ENCODE results near the gene PNRC2. TPM values are rescaled to one million over a fixed set of nuclear protein-coding genes. Genes with fewer than 3 reads are reported as not detected.

PNRC2 gene
- total and polyA plus RNA-seq, 2 experiments from 2014 or later: 67.4 to 77.3 TPM

GRCh38 chr1:23963617-23964234 is 4.1 kb downstream of the PNRC2 start:
- Histone ChIP-seq H3K9me3 (ENCODE audit: low read depth) (no peaks in the 10 kb centered on the region), H3K4me1 (ENCODE audit: insufficient read depth) (peaks cover 27% of the 10 kb centered on the region; the same call in 1 of the 2 replicates), H2AFZ (no peak overlapping the region), H3K36me3 (ENCODE audit: low read depth) (peaks cover 57% of the 10 kb centered on the region), H3K4me2 (ENCODE audit: unreplicated experiment) (no peak overlapping the region), H3F3A (ENCODE audit: insufficient read depth) (peaks cover 81% of the 10 kb centered on the region), H4K20me1 (ENCODE audit: insufficient read depth) (no peaks in the 10 kb centered on the region), H3K27ac (peak overlapping the region; percentile 51), H3K9ac (0 out of 2 replicates have a peak overlapping the region, but pooled peaks have one; percentile 4), H3K79me2 (ENCODE audit: insufficient read depth) (peaks cover 70% of the 10 kb centered on the region), H3K27me3 (replicated peaks; ENCODE audit: insufficient read depth) (no peaks in the 10 kb centered on the region), H3K4me3 (no peak overlapping the region), H3K9me2 (ENCODE audit: insufficient read depth) (no peaks in the 10 kb centered on the region)
- TF ChIP-seq EZH2phosphoT487 (IDR thresholded peaks at IDR 0.05; ENCODE audit: insufficient read depth, low read depth): no peak
- TF ChIP-seq EZH2 (IDR thresholded peaks at IDR 0.05; ENCODE audit: insufficient read depth, poor library complexity, severe bottlenecking): no peak
- in situ Hi-C loops (cut with MboI): no loop called here
- no peak for DNase-seq
- WGBS, 2 experiments (ENCODE audit: low coverage in 1 of 2, low lambda C conversion rate in 2 of 2, missing lambda C conversion rate in 2 of 2): 56 to 58% methylated on average over 1 of the region's 1 CpG

GRCh38 chr1:23964235-23964668 is 4.6 kb downstream of the PNRC2 start:
- no peak for DNase-seq
- H3K27me3 ChIP-seq (replicated peaks; ENCODE audit: insufficient read depth): no peaks in the 10 kb centered on the region
- no peaks in the 10 kb centered on the region for H4K20me1 ChIP-seq (ENCODE audit: insufficient read depth)
- H3K9ac ChIP-seq: peak overlapping the region; percentile 4; the same call in 1 of the 2 replicates
- H3K4me2 ChIP-seq (ENCODE audit: unreplicated experiment): peak overlapping the region; percentile 8
- no peak for TF ChIP-seq EZH2phosphoT487 (IDR thresholded peaks at IDR 0.05; ENCODE audit: insufficient read depth, low read depth)
- no peak for TF ChIP-seq EZH2 (IDR thresholded peaks at IDR 0.05; ENCODE audit: insufficient read depth, poor library complexity, severe bottlenecking)
- H2AFZ ChIP-seq: no peak overlapping the region
- H3F3A ChIP-seq (ENCODE audit: insufficient read depth): peaks cover 85% of the 10 kb centered on the region
- no peaks in the 10 kb centered on the region for H3K9me2 ChIP-seq (ENCODE audit: insufficient read depth)
- peak overlapping the region; percentile 51 for H3K27ac ChIP-seq
- H3K4me1 ChIP-seq (ENCODE audit: insufficient read depth): peaks cover 27% of the 10 kb centered on the region; the same call in 1 of the 2 replicates
- in situ Hi-C loops (cut with MboI): no loop called here
- H3K4me3 ChIP-seq: no peak overlapping the region
- peaks cover 62% of the 10 kb centered on the region for H3K36me3 ChIP-seq (ENCODE audit: low read depth)
- H3K9me3 ChIP-seq (ENCODE audit: low read depth): no peaks in the 10 kb centered on the region
- H3K79me2 ChIP-seq (ENCODE audit: insufficient read depth): peaks cover 76% of the 10 kb centered on the region
- WGBS, 2 experiments (ENCODE audit: low coverage in 1 of 2, low lambda C conversion rate in 2 of 2, missing lambda C conversion rate in 2 of 2): 81 to 85% methylated on average over 3 of the region's 3 CpGs

GRCh38 chr1:23964790-23965740 is 5.4 kb downstream of the PNRC2 start:
- Histone ChIP-seq H3F3A (ENCODE audit: insufficient read depth) (peaks cover 91% of the 10 kb centered on the region), H3K9ac (peak overlapping the region; percentile 4; the same call in 1 of the 2 replicates), H2AFZ (no peak overlapping the region), H3K9me3 (ENCODE audit: low read depth) (no peaks in the 10 kb centered on the region), H3K27me3 (replicated peaks; ENCODE audit: insufficient read depth) (no peaks in the 10 kb centered on the region), H3K4me1 (ENCODE audit: insufficient read depth) (peaks cover 27% of the 10 kb centered on the region; the same call in 1 of the 2 replicates), H3K79me2 (ENCODE audit: insufficient read depth) (peaks cover 81% of the 10 kb centered on the region), H3K27ac (peak overlapping the region; percentile 51), H3K4me2 (ENCODE audit: unreplicated experiment) (peak overlapping the region; percentile 8), H3K9me2 (ENCODE audit: insufficient read depth) (no peaks in the 10 kb centered on the region), H3K4me3 (no peak overlapping the region), H3K36me3 (ENCODE audit: low read depth) (peaks cover 68% of the 10 kb centered on the region), H4K20me1 (ENCODE audit: insufficient read depth) (no peaks in the 10 kb centered on the region)
- in situ Hi-C loops (cut with MboI): no loop called here
- DNase-seq: peak; percentile 42
- 78% methylated on average over 5 of the region's 5 CpGs for WGBS, 2 experiments (ENCODE audit: low coverage in 1 of 2, low lambda C conversion rate in 2 of 2, missing lambda C conversion rate in 2 of 2)
- no peak for TF ChIP-seq EZH2 (IDR thresholded peaks at IDR 0.05; ENCODE audit: insufficient read depth, poor library complexity, severe bottlenecking)
- TF ChIP-seq EZH2phosphoT487 (IDR thresholded peaks at IDR 0.05; ENCODE audit: insufficient read depth, low read depth): no peak

GRCh38 chr1:23966973-23967493 is 7.4 kb downstream of the PNRC2 start:
- no peak overlapping the region for H3K4me3 ChIP-seq
- in situ Hi-C loops (cut with MboI): no loop called here
- no peak for TF ChIP-seq EZH2 (IDR thresholded peaks at IDR 0.05; ENCODE audit: insufficient read depth, poor library complexity, severe bottlenecking)
- TF ChIP-seq EZH2phosphoT487 (IDR thresholded peaks at IDR 0.05; ENCODE audit: insufficient read depth, low read depth): no peak
- H3K79me2 ChIP-seq (ENCODE audit: insufficient read depth): peaks cover 81% of the 10 kb centered on the region
- no peak for DNase-seq
- H3K9me3 ChIP-seq (ENCODE audit: low read depth): no peaks in the 10 kb centered on the region
- no peak overlapping the region for H3K4me2 ChIP-seq (ENCODE audit: unreplicated experiment)
- no peak overlapping the region for H2AFZ ChIP-seq
- peaks cover 18% of the 10 kb centered on the region; the same call in 1 of the 2 replicates for H3K4me1 ChIP-seq (ENCODE audit: insufficient read depth)
- H3K9me2 ChIP-seq (ENCODE audit: insufficient read depth): no peaks in the 10 kb centered on the region
- H3K9ac ChIP-seq: no peak overlapping the region
- H3K36me3 ChIP-seq (ENCODE audit: low read depth): peaks cover 75% of the 10 kb centered on the region
- H4K20me1 ChIP-seq (ENCODE audit: insufficient read depth): no peaks in the 10 kb centered on the region
- 0 out of 2 replicates have a peak overlapping the region, but pooled peaks have one; percentile 5 for H3K27ac ChIP-seq
- H3F3A ChIP-seq (ENCODE audit: insufficient read depth): peaks cover 83% of the 10 kb centered on the region
- no peaks in the 10 kb centered on the region for H3K27me3 ChIP-seq (replicated peaks; ENCODE audit: insufficient read depth)

All from GM23248 (cell line).